NCI-H524 treated with DMSO at 0.1 percent for 48 hours (cell line): ENCODE measurements around the gene ACTR10.

Experiments
- DNase-seq: peaks from one replicate; lab custom pipeline; 2025; lab: John Stamatoyannopoulos, UW

The ACTR10 gene

DNA sequence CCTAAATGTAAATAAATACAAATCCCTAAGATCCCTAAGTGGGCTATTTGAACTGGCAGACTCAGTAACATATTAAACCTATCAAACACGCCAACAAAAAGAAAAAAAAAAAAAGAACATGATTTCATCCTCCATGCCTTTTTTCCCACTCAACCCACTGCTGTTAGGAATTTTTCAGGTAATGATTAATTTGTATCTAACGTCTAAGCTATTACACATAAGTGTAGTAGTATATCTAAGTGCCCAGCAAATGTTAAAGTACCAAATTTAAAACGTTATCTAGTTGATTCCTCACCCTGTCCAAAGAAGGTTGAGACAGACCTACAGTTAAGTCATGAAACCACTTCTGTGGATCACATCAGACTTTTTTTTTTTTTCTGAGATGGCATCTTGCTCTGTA, 82.0 kb downstream of the ACTR10 start:
- DNase-seq = no peak

DNA sequence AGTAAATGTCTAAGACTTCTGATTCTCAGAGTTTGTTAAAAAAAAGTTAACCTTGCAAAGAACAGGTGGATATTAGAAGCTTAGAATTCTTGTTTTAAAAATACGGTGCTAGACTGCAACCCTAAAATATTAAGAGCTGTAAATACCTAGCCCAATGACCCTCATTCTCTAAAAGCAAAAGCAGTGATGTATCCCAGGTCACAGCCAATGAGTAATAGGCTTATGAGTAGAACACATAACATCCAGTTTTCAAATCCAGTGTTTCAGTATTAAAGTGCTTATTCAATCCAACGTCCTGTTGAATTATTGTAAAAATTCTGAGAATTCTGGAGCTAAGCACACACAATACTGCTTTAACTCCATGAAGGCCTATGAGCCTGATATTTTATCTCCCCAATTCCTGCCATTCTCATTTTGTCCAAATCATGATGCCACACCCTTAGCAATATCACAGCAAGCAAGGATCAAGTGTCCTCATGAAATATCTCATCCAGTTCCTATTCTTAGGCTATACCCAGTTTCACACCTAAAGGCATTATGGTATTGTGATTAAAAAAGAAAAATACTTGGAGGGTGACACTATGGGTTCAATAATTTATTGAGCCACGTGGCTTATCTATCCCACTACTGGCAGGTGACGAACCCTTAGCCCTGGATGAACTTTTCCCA, 83.1 kb downstream of the ACTR10 start:
- no peak for DNase-seq

DNA sequence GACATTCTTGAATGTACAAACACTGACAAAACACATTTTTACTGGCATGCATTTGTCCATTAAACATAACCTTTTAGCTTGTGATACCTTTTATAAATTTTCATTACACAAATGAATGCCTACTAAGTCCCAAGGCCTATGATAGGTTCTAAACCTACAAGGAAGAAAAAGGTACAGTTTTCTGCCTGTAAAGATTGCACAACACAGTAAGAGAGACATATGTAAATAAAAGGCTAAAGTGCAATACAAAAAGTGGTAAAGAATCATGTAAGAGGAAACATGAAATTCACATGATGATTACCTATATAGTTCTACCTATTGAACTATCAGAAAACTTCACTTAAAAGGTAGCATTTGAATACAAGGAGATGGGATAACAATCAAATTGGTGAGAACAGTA, 83.8 kb downstream of the ACTR10 start:
- DNase-seq = no peak

DNA sequence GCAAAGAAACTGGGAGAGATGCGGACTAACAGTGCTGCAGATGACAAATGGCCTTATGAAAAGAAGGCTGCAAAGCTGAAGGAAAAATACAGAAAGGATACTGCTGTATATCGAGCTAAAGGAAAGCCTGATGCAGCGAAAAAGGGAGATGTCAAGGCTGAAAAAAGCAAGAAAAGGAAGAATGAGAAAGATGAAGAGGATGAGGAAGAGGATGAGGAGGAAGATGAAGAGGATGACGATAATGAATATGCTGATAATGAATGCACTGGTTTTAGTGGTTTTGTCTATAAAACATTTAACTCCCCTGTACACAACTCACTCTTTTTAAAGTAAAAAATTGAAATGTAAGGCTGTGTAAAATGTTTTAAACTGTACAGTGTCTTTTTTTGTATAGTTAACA, 85.2 kb downstream of the ACTR10 start:
- no peak for DNase-seq
